Astrocyte of the cerebellum (primary cell): ENCODE measurements around the gene SIRT7.

Experiments used
- DNase-seq: peaks from one replicate; pipeline ENCODE4 v3.0.0-alpha.2; 2011; ENCODE audit warnings: low read depth
- H3K4me3 ChIP-seq: 2 replicates; pipeline ENCODE4 v1.5.1; 2011; ENCODE audit warnings: mild to moderate bottlenecking, low read depth, low read length, moderate library complexity
- CTCF ChIP-seq: IDR thresholded peaks from 2 replicates; pipeline ENCODE4 v1.5.1; 2012; ENCODE audit warnings: low read length, low read depth, moderate library complexity, mild to moderate bottlenecking; ENCODE audit errors: missing control alignments
- in situ Hi-C: cut with HindIII; loops from 2 replicates; pipeline ENCODE4 v1.10.0; 2017; ENCODE audit warnings: low sequenced_read_pairs

Gene SIRT7

DNA sequence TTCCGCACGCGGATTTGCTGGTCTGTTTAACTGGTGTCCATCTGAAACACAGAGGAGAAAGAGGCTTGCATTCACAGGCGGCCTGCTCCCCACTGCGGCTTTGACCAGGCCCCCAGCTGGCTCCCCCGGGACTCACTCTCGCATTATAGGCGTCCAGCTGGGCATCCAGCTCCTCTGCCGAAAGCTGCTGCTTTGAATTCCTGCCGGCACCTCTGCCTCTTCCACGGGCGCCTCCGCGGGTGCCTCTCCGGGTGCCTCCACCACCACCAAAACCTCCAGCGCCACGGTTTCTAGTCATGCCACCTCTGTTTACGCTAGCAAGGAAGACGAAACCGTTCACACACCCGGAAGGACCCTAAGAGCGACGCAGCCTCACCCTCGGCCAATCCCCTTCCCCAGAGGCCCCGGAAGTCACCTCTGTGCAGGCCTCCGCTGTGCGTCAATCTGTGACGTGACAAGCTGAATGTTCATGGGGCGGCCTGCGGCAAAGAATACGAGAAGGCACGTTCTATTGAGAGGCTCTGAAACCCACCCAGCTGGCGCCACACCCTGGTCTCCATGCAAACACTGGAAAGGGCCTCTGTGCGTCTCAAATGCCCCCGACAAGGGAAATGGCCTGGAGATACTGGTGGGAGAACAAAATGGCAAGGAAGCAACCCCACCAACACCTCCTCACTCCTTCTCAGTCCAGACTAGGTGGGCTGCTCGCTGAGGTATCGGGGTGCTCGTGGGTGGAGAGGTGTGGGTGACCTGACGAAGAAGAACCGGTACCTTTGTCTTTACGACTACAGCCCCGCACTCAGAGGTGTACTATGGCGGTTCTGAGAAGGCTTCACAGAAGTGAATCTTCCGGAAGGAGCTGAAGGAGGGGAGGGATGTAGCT is 29.6 kb downstream of the SIRT7 start:
- no peak for DNase-seq
- in situ Hi-C loops, result no loop called here
- TF ChIP-seq CTCF, result no peak
- H3K4me3 ChIP-seq, result no peak overlapping the region

DNA sequence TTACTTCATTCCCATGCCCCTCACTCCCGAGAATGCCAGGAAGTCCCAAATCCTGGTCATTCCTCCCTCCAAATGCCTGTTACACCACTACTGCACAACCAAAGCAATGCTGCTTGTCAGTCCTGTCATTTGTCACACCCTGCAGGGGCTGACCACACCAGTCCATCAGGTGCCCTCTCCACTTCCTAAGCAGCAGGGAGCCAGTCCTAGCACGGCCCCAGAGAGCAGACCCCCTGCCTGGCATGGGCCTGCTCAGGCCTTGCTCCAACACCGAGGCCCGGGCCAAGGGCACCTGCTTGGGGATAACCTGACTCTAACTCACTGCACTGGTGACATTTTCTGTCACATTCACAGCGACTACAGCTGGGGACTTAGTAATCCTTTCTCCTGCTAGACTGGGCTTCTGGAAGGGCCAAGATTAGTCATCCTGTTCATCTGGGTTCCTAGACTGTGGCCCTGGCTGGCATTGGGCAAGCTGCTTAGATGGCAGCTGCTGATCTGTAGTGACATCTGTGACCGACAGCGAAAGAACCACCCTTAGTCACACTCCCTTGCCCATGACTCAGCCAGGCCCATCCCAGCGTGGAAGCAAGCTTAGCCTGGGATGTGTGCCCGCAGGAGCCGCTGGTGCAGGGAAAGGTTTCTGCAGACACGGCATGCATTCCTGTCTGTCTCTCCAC is 32.0 kb downstream of the SIRT7 start:
- in situ Hi-C loops, result no loop called here
- no peak for TF ChIP-seq CTCF
- DNase-seq, result no peak
- no peak overlapping the region for H3K4me3 ChIP-seq

GRCh38 chr17:81885454-81885853 is 32.5 kb downstream of the SIRT7 start:
- no peak for DNase-seq
- no peak overlapping the region for H3K4me3 ChIP-seq
- in situ Hi-C loops, result no loop called here
- no peak for TF ChIP-seq CTCF

DNA sequence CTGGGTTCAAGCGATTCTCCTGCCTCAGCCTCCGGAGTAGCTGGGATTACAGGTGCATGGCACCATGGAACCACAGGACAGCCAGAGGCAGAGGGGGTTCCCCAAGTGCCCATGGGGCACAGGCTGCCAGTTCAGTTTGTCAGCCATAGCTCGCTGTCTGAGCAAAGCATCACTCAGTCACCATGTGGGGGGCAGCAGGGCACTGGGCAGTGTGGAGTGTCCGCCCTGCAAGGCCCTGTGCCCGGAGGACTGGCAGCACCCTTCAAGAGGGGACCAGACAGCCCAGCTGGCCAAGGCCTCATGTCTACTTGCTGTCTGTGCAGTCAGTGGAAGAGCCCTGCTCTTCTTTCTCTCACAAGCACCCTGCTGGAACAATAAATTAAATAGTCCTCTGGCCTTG is 33.0 kb downstream of the SIRT7 start:
- DNase-seq, result no peak
- TF ChIP-seq CTCF, result no peak
- in situ Hi-C loops, result no loop called here
- no peak overlapping the region for H3K4me3 ChIP-seq

DNA sequence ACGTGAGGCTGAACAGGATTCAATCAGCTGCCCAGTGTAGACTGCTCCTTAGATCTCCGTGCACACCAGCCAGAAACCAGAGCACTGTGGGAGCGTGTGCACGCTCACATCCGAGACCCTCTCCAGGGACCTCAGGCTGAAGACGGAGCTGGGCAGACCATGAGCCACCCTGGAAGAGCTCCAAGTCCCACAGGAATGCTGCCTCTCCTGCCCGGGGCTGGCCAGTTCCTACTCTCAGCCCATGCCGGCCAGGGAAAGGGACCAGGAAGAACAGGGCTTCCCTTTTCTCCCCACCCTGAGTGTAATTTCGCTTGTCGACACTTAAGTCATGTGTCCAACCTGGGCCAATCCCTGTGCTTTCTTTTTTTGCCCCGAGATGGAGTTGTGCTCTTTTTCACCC is 33.5 kb downstream of the SIRT7 start:
- in situ Hi-C loops, result no loop called here
- no peak overlapping the region for H3K4me3 ChIP-seq
- no peak for TF ChIP-seq CTCF
- DNase-seq, result no peak

DNA sequence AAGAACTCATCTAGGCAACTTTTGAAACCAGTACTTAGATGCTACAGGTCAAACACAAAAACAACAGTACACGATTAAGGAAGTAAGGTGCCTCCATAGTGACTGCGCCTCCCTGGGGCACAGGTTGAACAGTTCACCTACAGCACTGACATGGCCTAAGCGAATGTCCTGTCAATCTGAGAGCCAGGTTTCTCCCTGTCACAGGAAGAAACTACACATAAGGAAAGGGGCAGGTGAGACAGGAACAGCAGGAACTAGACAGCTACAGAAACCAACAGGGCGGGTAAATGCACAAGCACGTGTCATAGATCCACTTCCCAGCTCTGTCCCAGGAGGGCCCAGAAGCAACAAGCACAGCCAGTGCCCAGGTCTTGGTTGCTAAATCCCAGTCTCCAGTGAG is 38.9 kb downstream of the SIRT7 start:
- DNase-seq, result no peak
- in situ Hi-C loops, result no loop called here
- TF ChIP-seq CTCF, result no peak
- H3K4me3 ChIP-seq, result no peak overlapping the region
